Muscle layer of colon (tissue), 2 donors: ENCODE data around the gene PDZRN4.
"Not testable (repeated sequence)": the region's sequence is repeated elsewhere in the genome, so short reads cannot be mapped to it uniquely, and the experiment has no call there.

Source experiments
- H3K27ac ChIP-seq: one replicate; pipeline ENCODE4 v1.7.0; 2013; ENCODE audit warnings: low read depth, mild to moderate bottlenecking, low read length, moderate library complexity
- H3K27me3 ChIP-seq, 2 donors: one replicate each; pipeline ENCODE4 v1.7.0; 2013; ENCODE audit warnings: low read length in 2 of 2, mild to moderate bottlenecking in 2 of 2; ENCODE audit not compliant: insufficient read depth in 2 of 2, control insufficient read depth in 1 of 2
- H3K36me3 ChIP-seq: one replicate; pipeline ENCODE4 v1.7.0; 2013; ENCODE audit warnings: mild to moderate bottlenecking, low read length; ENCODE audit not compliant: insufficient read depth
- H3K4me1 ChIP-seq: one replicate; pipeline ENCODE4 v1.7.0; 2013; ENCODE audit warnings: mild to moderate bottlenecking, low read length; ENCODE audit not compliant: insufficient read depth
- H3K4me3 ChIP-seq, 2 donors: one replicate each; pipeline ENCODE4 v1.7.0; 2013; ENCODE audit warnings: low read length in 2 of 2, low read depth in 1 of 2, mild to moderate bottlenecking in 1 of 2, moderate library complexity in 1 of 2
- H3K9ac ChIP-seq: one replicate; pipeline ENCODE4 v1.7.0; 2013; ENCODE audit warnings: low read length
- H3K9me3 ChIP-seq: one replicate; pipeline ENCODE4 v1.7.0; 2013; ENCODE audit warnings: mild to moderate bottlenecking, low read length
- donor health status: abdominal sarcoma.
- donor health status: Adenocarcinoma of cecum.

Gene PDZRN4

DNA sequence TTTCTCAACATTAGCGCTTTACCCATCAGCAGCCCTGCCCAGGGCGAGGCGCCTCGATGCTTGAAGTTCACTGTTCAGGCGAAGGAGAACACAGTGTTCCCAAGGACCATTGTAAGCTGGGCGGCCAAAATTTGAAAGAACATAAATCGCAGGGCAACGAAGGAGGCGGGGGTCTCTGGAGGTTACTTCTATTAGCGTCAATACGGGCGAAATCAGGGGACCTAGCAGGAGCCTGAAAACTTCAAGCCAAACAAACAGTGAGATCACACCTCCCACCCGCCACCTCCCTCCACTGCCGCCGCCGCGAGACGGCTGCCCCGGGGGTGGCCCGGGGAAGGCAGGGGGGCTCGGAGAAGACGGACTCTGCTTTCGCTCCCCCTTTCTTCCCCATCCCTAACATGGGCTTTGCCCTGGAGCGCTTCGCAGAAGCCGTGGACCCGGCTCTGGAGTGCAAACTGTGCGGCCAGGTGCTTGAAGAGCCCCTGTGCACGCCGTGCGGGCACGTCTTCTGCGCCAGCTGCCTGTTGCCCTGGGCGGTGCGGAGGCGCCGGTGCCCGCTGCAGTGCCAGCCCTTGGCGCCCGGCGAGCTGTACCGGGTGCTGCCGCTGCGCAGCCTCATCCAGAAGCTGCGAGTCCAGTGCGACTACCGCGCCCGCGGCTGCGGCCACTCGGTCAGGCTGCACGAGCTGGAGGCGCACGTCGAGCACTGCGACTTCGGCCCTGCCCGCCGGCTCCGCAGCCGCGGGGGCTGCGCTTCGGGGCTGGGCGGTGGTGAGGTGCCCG is at the start of gene PDZRN4:
Gene PDZRN4 (plus strand): TSS at position 263 of the 783 bp plus-strand sequence.
- Histone ChIP-seq H3K4me1 (peaks cover 27% of the 10 kb centered on the region), H3K27me3 (no peaks in the 10 kb centered on the region), H3K27ac (peak within 1 kb of the TSS; percentile 94), H3K36me3 (no peaks in the 10 kb centered on the region), H3K9me3 (no peaks in the 10 kb centered on the region), H3K9ac (peak within 1 kb of the TSS; percentile 69), H3K4me3 (peak within 1 kb of the TSS; percentile 77 to 91)

GRCh38 chr12:41140117-41140516 is 48.0 kb upstream of the PDZRN4 start:
- Histone ChIP-seq H3K27me3 (no peaks in the 10 kb centered on the region), H3K9ac (no peak overlapping the region), H3K4me3 (no peak overlapping the region), H3K36me3 (no peaks in the 10 kb centered on the region), H3K4me1 (peaks cover 9% of the 10 kb centered on the region), H3K27ac (peak overlapping the region; percentile 32), H3K9me3 (no peaks in the 10 kb centered on the region)

DNA sequence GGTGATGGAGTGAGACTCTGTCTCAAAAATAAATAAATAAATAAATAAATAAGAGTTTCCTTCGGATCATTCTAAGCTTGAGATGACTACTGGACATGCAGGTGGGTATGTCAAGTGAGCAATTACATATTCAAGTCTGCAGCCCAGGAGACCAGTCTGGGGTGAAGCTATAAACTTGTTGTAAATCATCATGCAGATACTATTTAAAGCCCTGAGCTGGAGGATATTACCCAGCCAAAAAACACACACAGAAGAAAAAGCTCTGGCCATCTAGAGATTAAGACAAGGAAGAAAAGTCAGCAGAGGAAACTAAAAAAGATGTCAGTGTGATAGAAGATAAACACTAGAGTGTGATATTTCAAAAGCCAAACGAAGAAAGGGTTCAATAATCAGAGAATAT is 47.0 kb upstream of the PDZRN4 start:
- Histone ChIP-seq H3K27ac (no peak overlapping the region), H3K4me1 (peaks cover 9% of the 10 kb centered on the region), H3K27me3 (no peaks in the 10 kb centered on the region), H3K9me3 (no peaks in the 10 kb centered on the region), H3K4me3 (no peak overlapping the region), H3K9ac (no peak overlapping the region), H3K36me3 (no peaks in the 10 kb centered on the region)

- no peak overlapping the region for H3K9ac ChIP-seq
- H3K4me3 ChIP-seq: no peak overlapping the region
- H3K27ac ChIP-seq: no peak overlapping the region
- no peaks in the 10 kb centered on the region for H3K9me3 ChIP-seq
- no peaks in the 10 kb centered on the region for H3K36me3 ChIP-seq
- H3K4me1 ChIP-seq: peaks cover 9% of the 10 kb centered on the region
- no peaks in the 10 kb centered on the region for H3K27me3 ChIP-seq
These were observed 45.7 kb upstream of the PDZRN4 start for GRCh38 chr12:41142376-41142775.

DNA sequence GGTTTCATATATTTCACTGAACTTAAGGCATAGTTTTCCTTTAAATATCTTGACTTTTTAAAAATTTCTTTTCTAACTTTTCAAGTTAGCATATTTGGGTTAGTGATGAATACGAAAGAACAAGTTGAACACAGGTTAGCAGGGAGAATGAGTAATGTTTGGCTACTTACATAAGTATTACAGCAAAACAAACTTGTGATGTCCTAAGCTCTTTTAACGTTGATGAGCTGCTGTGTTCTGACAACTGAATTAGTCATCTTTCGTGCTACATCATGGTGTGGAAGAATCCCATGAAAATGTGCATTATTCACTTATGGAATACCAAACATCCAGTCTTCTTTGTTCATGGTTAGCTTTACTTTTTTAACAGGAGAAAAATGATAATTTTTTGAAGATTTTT is 36.3 kb upstream of the PDZRN4 start:
- no peak overlapping the region for H3K27ac ChIP-seq

GRCh38 chr12:41162461-41162860 is 25.7 kb upstream of the PDZRN4 start:
- Histone ChIP-seq H3K4me3 (no peak overlapping the region), H3K9me3 (no peaks in the 10 kb centered on the region), H3K27me3 (no peaks in the 10 kb centered on the region), H3K4me1 (no peaks in the 10 kb centered on the region), H3K36me3 (no peaks in the 10 kb centered on the region), H3K27ac (no peak overlapping the region), H3K9ac (no peak overlapping the region)

More for the DNA sequence above, 36.3 kb upstream of the PDZRN4 start:
- no peaks in the 10 kb centered on the region for H3K4me1 ChIP-seq
- no peaks in the 10 kb centered on the region for H3K9me3 ChIP-seq
- no peak overlapping the region for H3K9ac ChIP-seq
- no peak overlapping the region for H3K4me3 ChIP-seq
- no peaks in the 10 kb centered on the region for H3K36me3 ChIP-seq
- H3K27me3 ChIP-seq: no peaks in the 10 kb centered on the region

DNA sequence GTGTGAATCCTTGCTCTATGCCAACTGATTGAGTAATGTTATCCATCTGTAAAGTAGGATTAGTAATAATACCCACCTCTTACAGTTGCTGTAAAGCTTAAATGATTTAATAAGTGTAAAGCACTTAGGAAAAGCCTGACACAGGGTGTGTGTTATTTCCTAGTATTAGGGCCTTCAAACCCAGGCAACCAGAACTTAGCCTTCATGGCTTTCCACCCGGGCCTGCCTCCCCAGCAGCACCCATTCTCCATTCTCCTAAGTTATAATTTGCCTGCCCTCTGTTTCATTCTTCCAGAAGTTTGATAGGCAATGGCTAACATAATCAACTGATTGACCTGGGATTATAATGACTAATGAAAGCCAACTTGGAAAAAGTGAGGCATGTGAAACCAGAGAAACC is 20.4 kb upstream of the PDZRN4 start:
- Histone ChIP-seq H3K27me3 (no peaks in the 10 kb centered on the region), H3K9ac (no peak overlapping the region), H3K9me3 (no peaks in the 10 kb centered on the region), H3K27ac (no peak overlapping the region), H3K4me1 (no peaks in the 10 kb centered on the region), H3K4me3 (no peak overlapping the region), H3K36me3 (no peaks in the 10 kb centered on the region)

GRCh38 chr12:41174602-41175001 is 13.5 kb upstream of the PDZRN4 start:
- no peak overlapping the region for H3K9ac ChIP-seq
- no peaks in the 10 kb centered on the region for H3K9me3 ChIP-seq
- no peak overlapping the region for H3K4me3 ChIP-seq

DNA sequence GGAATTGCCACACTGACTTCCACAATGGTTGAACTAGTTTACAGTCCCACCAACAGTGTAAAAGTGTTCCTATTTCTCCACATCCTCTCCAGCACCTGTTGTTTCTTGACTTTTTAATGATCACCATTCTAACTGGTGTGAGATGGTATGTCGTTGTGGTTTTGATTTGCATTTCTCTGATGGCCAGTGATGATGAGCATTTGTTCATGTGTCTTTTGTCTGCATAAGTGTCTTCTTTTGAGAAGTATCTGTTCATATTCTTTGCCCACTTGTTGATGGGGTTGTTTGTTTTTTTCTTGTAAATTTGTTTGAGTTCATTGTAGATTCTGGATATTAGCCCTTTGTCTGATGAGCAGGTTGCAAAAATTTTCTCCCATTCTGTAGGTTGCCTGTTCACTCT is 8.6 kb upstream of the PDZRN4 start:
- H3K4me1 ChIP-seq, H3K36me3 ChIP-seq, H3K9me3 ChIP-seq, H3K9ac ChIP-seq, H3K27me3 ChIP-seq, H3K27ac ChIP-seq, H3K4me3 ChIP-seq: not testable (repeated sequence)

More at GRCh38 chr12:41174602-41175001, 13.5 kb upstream of the PDZRN4 start:
- no peaks in the 10 kb centered on the region for H3K36me3 ChIP-seq
- H3K27ac ChIP-seq: no peak overlapping the region
- H3K4me1 ChIP-seq: no peaks in the 10 kb centered on the region
- H3K27me3 ChIP-seq: no peaks in the 10 kb centered on the region

GRCh38 chr12:41184864-41185263 is 3.3 kb upstream of the PDZRN4 start:
- Histone ChIP-seq H3K27ac (peak overlapping the region; percentile 78), H3K9me3 (no peaks in the 10 kb centered on the region), H3K9ac (no peak overlapping the region), H3K4me1 (peaks cover 26% of the 10 kb centered on the region), H3K4me3 (no peak overlapping the region), H3K36me3 (no peaks in the 10 kb centered on the region), H3K27me3 (no peaks in the 10 kb centered on the region)

GRCh38 chr12:41186026-41186425 is 2.1 kb upstream of the PDZRN4 start:
- Histone ChIP-seq H3K4me1 (peaks cover 26% of the 10 kb centered on the region), H3K36me3 (no peaks in the 10 kb centered on the region), H3K9ac (no peak overlapping the region), H3K9me3 (no peaks in the 10 kb centered on the region), H3K4me3 (no peak overlapping the region), H3K27me3 (no peaks in the 10 kb centered on the region), H3K27ac (peak overlapping the region; percentile 78)

DNA sequence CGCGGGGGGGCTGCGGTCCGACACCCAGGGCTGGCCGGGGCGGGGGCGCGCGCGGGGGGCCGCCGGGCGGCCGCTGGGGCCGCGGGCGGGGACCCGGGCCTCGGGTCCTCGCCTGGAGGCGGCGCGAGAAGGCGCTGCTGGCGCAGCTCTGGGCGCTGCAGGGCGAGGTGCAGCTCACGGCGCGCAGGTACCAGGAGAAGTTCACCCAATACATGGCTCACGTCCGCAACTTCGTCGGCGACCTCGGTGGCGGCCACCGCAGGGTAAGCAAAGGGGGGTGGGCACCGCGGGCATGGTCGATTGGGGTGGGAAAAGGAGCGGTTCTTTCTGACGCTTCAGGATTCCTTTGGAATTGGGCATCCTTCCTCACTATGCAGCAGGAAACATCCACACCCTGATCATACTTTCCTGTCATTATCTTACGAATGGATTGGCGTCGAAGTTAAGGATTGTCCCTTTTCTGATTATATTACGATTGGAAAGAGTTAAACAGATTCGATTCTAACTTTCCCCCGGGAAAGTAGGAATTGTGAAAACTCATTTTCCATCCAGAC is 798 bp downstream of the PDZRN4 start:
- Histone ChIP-seq H3K36me3 (no peaks in the 10 kb centered on the region), H3K27me3 (no peaks in the 10 kb centered on the region), H3K9me3 (no peaks in the 10 kb centered on the region), H3K27ac (peak overlapping the region; percentile 88), H3K4me1 (peaks cover 33% of the 10 kb centered on the region), H3K4me3 (peak overlapping the region; percentile 77 to 91), H3K9ac (peak overlapping the region; percentile 69)
